ENCODE results near the gene ANTKMT.

The ANTKMT gene

GRCh38 chr16:714079-714478, 6.9 kb upstream of the ANTKMT start:
- Histone ChIP-seq H3K4me1 (ENCODE audit: control insufficient read depth in 1 of 2, insufficient read depth in 2 of 2, low read length in 2 of 2) (peaks cover 3 to 42% of the 10 kb centered on the region in 2 donors), H3K27me3 (ENCODE audit: low read depth, low read length) (peaks cover 23% of the 10 kb centered on the region), H3K36me3 (ENCODE audit: control insufficient read depth in 1 of 2, insufficient read depth in 2 of 2, low read length in 2 of 2) (no peaks in the 10 kb centered on the region), H3K27ac (ENCODE audit: low read length) (no peak overlapping the region), H3K9me3 (ENCODE audit: control insufficient read depth in 1 of 2, low read length in 2 of 2) (no peaks in the 10 kb centered on the region), H3K4me3 (ENCODE audit: low read depth in 1 of 2, low read length in 2 of 2) (peak overlapping the region in 1 of 2 donors; percentile 48)

GRCh38 chr16:714558-715476, 6.1 kb upstream of the ANTKMT start, which contains the start of gene METRN:
Gene METRN, plus strand, starts transcription at chr16:715118. Its CDS starts 172 bp downstream, at chr16:715290.
- no peaks in the 10 kb centered on the region for H3K36me3 ChIP-seq (ENCODE audit: control insufficient read depth in 1 of 2, insufficient read depth in 2 of 2, low read length in 2 of 2)
- peaks cover 16% of the 10 kb centered on the region for H3K27me3 ChIP-seq (ENCODE audit: low read depth, low read length)
- H3K4me1 ChIP-seq (ENCODE audit: control insufficient read depth in 1 of 2, insufficient read depth in 2 of 2, low read length in 2 of 2), result peaks cover 4 to 47% of the 10 kb centered on the region in 2 donors
- peak within 1 kb of the TSS in 1 of 2 donors; percentile 81 for H3K4me3 ChIP-seq (ENCODE audit: low read depth in 1 of 2, low read length in 2 of 2)
- H3K9me3 ChIP-seq (ENCODE audit: control insufficient read depth in 1 of 2, low read length in 2 of 2), result no peaks in the 10 kb centered on the region
- H3K27ac ChIP-seq (ENCODE audit: low read length), result no peak within 1 kb of the TSS

GRCh38 chr16:715477-716199, 5.3 kb upstream of the ANTKMT start:
- no peaks in the 10 kb centered on the region for H3K36me3 ChIP-seq (ENCODE audit: control insufficient read depth in 1 of 2, insufficient read depth in 2 of 2, low read length in 2 of 2)
- no peak overlapping the region for H3K27ac ChIP-seq (ENCODE audit: low read length)
- peaks cover 9 to 51% of the 10 kb centered on the region in 2 donors for H3K4me1 ChIP-seq (ENCODE audit: control insufficient read depth in 1 of 2, insufficient read depth in 2 of 2, low read length in 2 of 2)
- peak overlapping the region in 1 of 2 donors; percentile 81 for H3K4me3 ChIP-seq (ENCODE audit: low read depth in 1 of 2, low read length in 2 of 2)
- peaks cover 9% of the 10 kb centered on the region for H3K27me3 ChIP-seq (ENCODE audit: low read depth, low read length)
- H3K9me3 ChIP-seq (ENCODE audit: control insufficient read depth in 1 of 2, low read length in 2 of 2), result no peaks in the 10 kb centered on the region

GRCh38 chr16:716200-716568, 4.8 kb upstream of the ANTKMT start:
- Histone ChIP-seq H3K36me3 (ENCODE audit: control insufficient read depth in 1 of 2, insufficient read depth in 2 of 2, low read length in 2 of 2) (no peaks in the 10 kb centered on the region), H3K4me1 (ENCODE audit: control insufficient read depth in 1 of 2, insufficient read depth in 2 of 2, low read length in 2 of 2) (peaks cover 9 to 51% of the 10 kb centered on the region in 2 donors), H3K27me3 (ENCODE audit: low read depth, low read length) (peaks cover 4% of the 10 kb centered on the region), H3K4me3 (ENCODE audit: low read depth in 1 of 2, low read length in 2 of 2) (peak overlapping the region in 1 of 2 donors; percentile 81), H3K9me3 (ENCODE audit: control insufficient read depth in 1 of 2, low read length in 2 of 2) (no peaks in the 10 kb centered on the region), H3K27ac (ENCODE audit: low read length) (no peak overlapping the region)

GRCh38 chr16:716768-717325, 4.1 kb upstream of the ANTKMT start:
- no peaks in the 10 kb centered on the region for H3K36me3 ChIP-seq (ENCODE audit: control insufficient read depth in 1 of 2, insufficient read depth in 2 of 2, low read length in 2 of 2)
- no peaks in the 10 kb centered on the region for H3K9me3 ChIP-seq (ENCODE audit: control insufficient read depth in 1 of 2, low read length in 2 of 2)
- H3K4me1 ChIP-seq (ENCODE audit: control insufficient read depth in 1 of 2, insufficient read depth in 2 of 2, low read length in 2 of 2), result peaks cover 9 to 57% of the 10 kb centered on the region in 2 donors
- no peak overlapping the region for H3K27ac ChIP-seq (ENCODE audit: low read length)
- H3K27me3 ChIP-seq (ENCODE audit: low read depth, low read length), result no peaks in the 10 kb centered on the region
- H3K4me3 ChIP-seq (ENCODE audit: low read depth in 1 of 2, low read length in 2 of 2), result peak overlapping the region in 1 of 2 donors; percentile 81

GRCh38 chr16:717450-718245, 3.3 kb upstream of the ANTKMT start:
- Histone ChIP-seq H3K4me1 (ENCODE audit: control insufficient read depth in 1 of 2, insufficient read depth in 2 of 2, low read length in 2 of 2) (peaks cover 9 to 62% of the 10 kb centered on the region in 2 donors), H3K27me3 (ENCODE audit: low read depth, low read length) (no peaks in the 10 kb centered on the region), H3K36me3 (ENCODE audit: control insufficient read depth in 1 of 2, insufficient read depth in 2 of 2, low read length in 2 of 2) (no peaks in the 10 kb centered on the region), H3K27ac (ENCODE audit: low read length) (no peak overlapping the region), H3K4me3 (ENCODE audit: low read depth in 1 of 2, low read length in 2 of 2) (no peak overlapping the region), H3K9me3 (ENCODE audit: control insufficient read depth in 1 of 2, low read length in 2 of 2) (no peaks in the 10 kb centered on the region)

GRCh38 chr16:718389-718788, 2.6 kb upstream of the ANTKMT start:
- H3K27me3 ChIP-seq (ENCODE audit: low read depth, low read length), result no peaks in the 10 kb centered on the region

GRCh38 chr16:718922-719321, 2.0 kb upstream of the ANTKMT start:
- Histone ChIP-seq H3K9me3 (ENCODE audit: control insufficient read depth in 1 of 2, low read length in 2 of 2) (no peaks in the 10 kb centered on the region), H3K4me3 (ENCODE audit: low read depth in 1 of 2, low read length in 2 of 2) (no peak overlapping the region), H3K36me3 (ENCODE audit: control insufficient read depth in 1 of 2, insufficient read depth in 2 of 2, low read length in 2 of 2) (no peaks in the 10 kb centered on the region), H3K4me1 (ENCODE audit: control insufficient read depth in 1 of 2, insufficient read depth in 2 of 2, low read length in 2 of 2) (peaks cover 9 to 62% of the 10 kb centered on the region in 2 donors), H3K27me3 (ENCODE audit: low read depth, low read length) (no peaks in the 10 kb centered on the region), H3K27ac (ENCODE audit: low read length) (no peak overlapping the region)

More at GRCh38 chr16:718389-718788, 2.6 kb upstream of the ANTKMT start:
- Histone ChIP-seq H3K36me3 (ENCODE audit: control insufficient read depth in 1 of 2, insufficient read depth in 2 of 2, low read length in 2 of 2) (no peaks in the 10 kb centered on the region), H3K9me3 (ENCODE audit: control insufficient read depth in 1 of 2, low read length in 2 of 2) (no peaks in the 10 kb centered on the region), H3K27ac (ENCODE audit: low read length) (no peak overlapping the region), H3K4me1 (ENCODE audit: control insufficient read depth in 1 of 2, insufficient read depth in 2 of 2, low read length in 2 of 2) (peaks cover 9 to 62% of the 10 kb centered on the region in 2 donors), H3K4me3 (ENCODE audit: low read depth in 1 of 2, low read length in 2 of 2) (no peak overlapping the region)

GRCh38 chr16:719815-720446, 1.0 kb upstream of the ANTKMT start:
- peak overlapping the region; percentile 31 for H3K27ac ChIP-seq (ENCODE audit: low read length)
- H3K4me1 ChIP-seq (ENCODE audit: control insufficient read depth in 1 of 2, insufficient read depth in 2 of 2, low read length in 2 of 2), result peaks cover 9 to 56% of the 10 kb centered on the region in 2 donors
- peak overlapping the region; percentile 55 to 70 for H3K4me3 ChIP-seq (ENCODE audit: low read depth in 1 of 2, low read length in 2 of 2)

GRCh38 chr16:720447-720989, 428 bp upstream of the ANTKMT start:
- Histone ChIP-seq H3K27me3 (ENCODE audit: low read depth, low read length) (no peaks in the 10 kb centered on the region), H3K36me3 (ENCODE audit: control insufficient read depth in 1 of 2, insufficient read depth in 2 of 2, low read length in 2 of 2) (no peaks in the 10 kb centered on the region), H3K4me3 (ENCODE audit: low read depth in 1 of 2, low read length in 2 of 2) (peak overlapping the region; percentile 55 to 70), H3K4me1 (ENCODE audit: control insufficient read depth in 1 of 2, insufficient read depth in 2 of 2, low read length in 2 of 2) (peaks cover 9 to 52% of the 10 kb centered on the region in 2 donors), H3K9me3 (ENCODE audit: control insufficient read depth in 1 of 2, low read length in 2 of 2) (no peaks in the 10 kb centered on the region), H3K27ac (ENCODE audit: low read length) (peak overlapping the region; percentile 31)

More at GRCh38 chr16:719815-720446, 1.0 kb upstream of the ANTKMT start:
- no peaks in the 10 kb centered on the region for H3K27me3 ChIP-seq (ENCODE audit: low read depth, low read length)
- no peaks in the 10 kb centered on the region for H3K36me3 ChIP-seq (ENCODE audit: control insufficient read depth in 1 of 2, insufficient read depth in 2 of 2, low read length in 2 of 2)
- no peaks in the 10 kb centered on the region for H3K9me3 ChIP-seq (ENCODE audit: control insufficient read depth in 1 of 2, low read length in 2 of 2)

Measured in muscle layer of duodenum (tissue), 2 donors.